BJ (cell line): Measurements from ENCODE around the gene RHBG. TPM values are rescaled to one million over a fixed set of nuclear protein-coding genes. Genes with fewer than 3 reads are reported as not detected.

Experiments used
- CTCF ChIA-PET: fragments of 350-600 bp; formaldehyde crosslinking; extraction: SDS; loops from one replicate; lab custom pipeline; 2021; ENCODE audit warnings: antibody characterized with exemption, inconsistent platforms; lab: Yijun Ruan, JAX
- POLR2A ChIA-PET: fragments of 300-600 bp; sonication (Branson Sonifier 250); formaldehyde crosslinking; extraction: SDS; loops from one replicate; lab custom pipeline; 2021; ENCODE audit warnings: antibody characterized with exemption; lab: Charles Lee
- DNase-seq: peaks from one replicate; pipeline ENCODE4 v3.0.0-alpha.2; 2011; ENCODE audit warnings: low read depth
- H3K27me3 ChIP-seq: 2 replicates; pipeline ENCODE4 v1.6.0; 2011; ENCODE audit warnings: low read length; ENCODE audit not compliant: control insufficient read depth, insufficient read depth
- H3K36me3 ChIP-seq: 2 replicates; pipeline ENCODE4 v1.5.1; 2011; ENCODE audit warnings: low read length; ENCODE audit not compliant: control insufficient read depth, insufficient read depth
- H3K4me3 ChIP-seq: 2 replicates; pipeline ENCODE4 v1.5.1; 2011; ENCODE audit warnings: low read depth, mild to moderate bottlenecking, control low read depth, low read length
- CTCF ChIP-seq: IDR thresholded peaks from 2 replicates; pipeline ENCODE4 v1.5.1; 2011; ENCODE audit warnings: low read depth, mild to moderate bottlenecking, control low read depth, inconsistent platforms, low read length, moderate library complexity; ENCODE audit not compliant: insufficient read depth
- polyA plus RNA-seq: library from polyadenylated mRNA; depleted of rRNA; stranded (reverse); fragments of >200 nt; gene quantifications from 2 replicates; pipeline ENCODE4 v1.2.3, GENCODE V29; 2011

RHBG gene
- polyA plus RNA-seq, 1 experiment: not detected

GRCh38 chr1:156379420-156380165, 10.6 kb downstream of the RHBG start:
- CTCF ChIA-PET: interaction anchor here (0.5 to 3.5 kb wide), 3 partner anchors 66 to 244 kb away, joined by 3 to 36 read pairs (median 6); no protein-coding TSS in a partner anchor
- no peaks in the 10 kb centered on the region for H3K36me3 ChIP-seq
- H3K4me3 ChIP-seq: no peak overlapping the region
- no peak for DNase-seq
- POLR2A ChIA-PET: no interaction called here
- TF ChIP-seq CTCF: peak; percentile 25; the same call in 1 of the 2 replicates
- no peaks in the 10 kb centered on the region; the same call in 1 of the 2 replicates for H3K27me3 ChIP-seq

- ChIA-PET POLR2A (no interaction called here), CTCF (interaction anchor here (0.5 to 7.1 kb wide), 14 partner anchors 12 to 243 kb away, joined by 3 to 172 read pairs (median 5); partner anchors contain the start of gene RHBG)
- H3K36me3 ChIP-seq: no peaks in the 10 kb centered on the region
- TF ChIP-seq CTCF: no peak
- no peak overlapping the region for H3K4me3 ChIP-seq
- peaks cover 7% of the 10 kb centered on the region for H3K27me3 ChIP-seq
- DNase-seq: no peak
These were observed 13.6 kb downstream of the RHBG start for GRCh38 chr1:156382561-156382960.

GRCh38 chr1:156383023-156383422, 14.0 kb downstream of the RHBG start:
- TF ChIP-seq CTCF: peak; percentile 93
- POLR2A ChIA-PET: no interaction called here
- DNase-seq: no peak
- peaks cover 12% of the 10 kb centered on the region for H3K27me3 ChIP-seq
- H3K36me3 ChIP-seq: no peaks in the 10 kb centered on the region
- no peak overlapping the region for H3K4me3 ChIP-seq
- CTCF ChIA-PET: interaction anchor here (0.5 to 7.1 kb wide), 16 partner anchors 12 to 241 kb away, joined by 3 to 172 read pairs (median 4); partner anchors contain the start of gene RHBG

- POLR2A ChIA-PET: no interaction called here
- no peaks in the 10 kb centered on the region for H3K36me3 ChIP-seq
- DNase-seq: no peak
- CTCF ChIA-PET: interaction anchor here (0.7 to 7.1 kb wide), 17 partner anchors 9 to 275 kb away, joined by 3 to 172 read pairs (median 13); no protein-coding TSS in a partner anchor
- peaks cover 15% of the 10 kb centered on the region for H3K27me3 ChIP-seq
- no peak for TF ChIP-seq CTCF
- H3K4me3 ChIP-seq: no peak overlapping the region
These were observed 15.0 kb downstream of the RHBG start for GRCh38 chr1:156384007-156384406.

GRCh38 chr1:156384658-156385057, 15.6 kb downstream of the RHBG start:
- CTCF ChIA-PET: interaction anchor here (0.7 to 7.1 kb wide), 21 partner anchors 8 to 274 kb away, joined by 3 to 172 read pairs (median 13); no protein-coding TSS in a partner anchor
- POLR2A ChIA-PET: no interaction called here
- Histone ChIP-seq H3K4me3 (no peak overlapping the region), H3K27me3 (peaks cover 18% of the 10 kb centered on the region), H3K36me3 (no peaks in the 10 kb centered on the region)
- TF ChIP-seq CTCF: no peak
- no peak for DNase-seq
